Measurements from ENCODE around the gene MPP2. TPM values are rescaled to one million over a fixed set of nuclear protein-coding genes. Genes with fewer than 3 reads are reported as not detected.

MPP2 gene
- total RNA-seq, 2 experiments from 2014 or later: 3.5 to 4.0 TPM

- no peak for DNase-seq
- Histone ChIP-seq H3K4me1 (ENCODE audit: insufficient read depth, low read length) (no peaks in the 10 kb centered on the region), H3K9me3 (ENCODE audit: control insufficient read depth in 1 of 2, insufficient read depth in 1 of 2, low read length in 2 of 2) (no peaks in the 10 kb centered on the region), H3K4me3 (ENCODE audit: low read length) (no peak overlapping the region), H3K27me3 (ENCODE audit: control insufficient read depth in 1 of 2, insufficient read depth in 2 of 2, low read length in 2 of 2) (peaks cover 2 to 11% of the 10 kb centered on the region in 2 experiments), H3K27ac (ENCODE audit: low read depth in 1 of 2, low read length in 2 of 2) (no peak overlapping the region), H3K36me3 (ENCODE audit: insufficient read depth, low read length) (no peaks in the 10 kb centered on the region)
- ChIA-PET POLR2A (no interaction called here), CTCF (no interaction called here)
- ATAC-seq (ENCODE audit: poor library complexity): no peak
- H3K27me3 Mint-ChIP-seq: peaks cover 48% of the 10 kb centered on the region
- no peaks in the 10 kb centered on the region for H3K36me3 Mint-ChIP-seq (ENCODE audit: low read depth)
- TF ChIP-seq, protein P1, sequence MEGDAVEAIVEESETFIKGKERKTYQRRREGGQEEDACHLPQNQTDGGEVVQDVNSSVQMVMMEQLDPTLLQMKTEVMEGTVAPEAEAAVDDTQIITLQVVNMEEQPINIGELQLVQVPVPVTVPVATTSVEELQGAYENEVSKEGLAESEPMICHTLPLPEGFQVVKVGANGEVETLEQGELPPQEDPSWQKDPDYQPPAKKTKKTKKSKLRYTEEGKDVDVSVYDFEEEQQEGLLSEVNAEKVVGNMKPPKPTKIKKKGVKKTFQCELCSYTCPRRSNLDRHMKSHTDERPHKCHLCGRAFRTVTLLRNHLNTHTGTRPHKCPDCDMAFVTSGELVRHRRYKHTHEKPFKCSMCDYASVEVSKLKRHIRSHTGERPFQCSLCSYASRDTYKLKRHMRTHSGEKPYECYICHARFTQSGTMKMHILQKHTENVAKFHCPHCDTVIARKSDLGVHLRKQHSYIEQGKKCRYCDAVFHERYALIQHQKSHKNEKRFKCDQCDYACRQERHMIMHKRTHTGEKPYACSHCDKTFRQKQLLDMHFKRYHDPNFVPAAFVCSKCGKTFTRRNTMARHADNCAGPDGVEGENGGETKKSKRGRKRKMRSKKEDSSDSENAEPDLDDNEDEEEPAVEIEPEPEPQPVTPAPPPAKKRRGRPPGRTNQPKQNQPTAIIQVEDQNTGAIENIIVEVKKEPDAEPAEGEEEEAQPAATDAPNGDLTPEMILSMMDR (IDR thresholded peaks at IDR 0.05): no peak
- H3K27ac Mint-ChIP-seq: no peak overlapping the region
- no peaks in the 10 kb centered on the region for H3K4me1 Mint-ChIP-seq (ENCODE audit: low read depth)
- no peaks in the 10 kb centered on the region for H3K9me3 Mint-ChIP-seq
- intact Hi-C loops (cut with DNase I, micrococcal nuclease): no loop called here
- H3K4me3 Mint-ChIP-seq: no peak overlapping the region
Observed at GRCh38 chr17:43839670-43840108, 67.6 kb downstream of the MPP2 start.

DNA sequence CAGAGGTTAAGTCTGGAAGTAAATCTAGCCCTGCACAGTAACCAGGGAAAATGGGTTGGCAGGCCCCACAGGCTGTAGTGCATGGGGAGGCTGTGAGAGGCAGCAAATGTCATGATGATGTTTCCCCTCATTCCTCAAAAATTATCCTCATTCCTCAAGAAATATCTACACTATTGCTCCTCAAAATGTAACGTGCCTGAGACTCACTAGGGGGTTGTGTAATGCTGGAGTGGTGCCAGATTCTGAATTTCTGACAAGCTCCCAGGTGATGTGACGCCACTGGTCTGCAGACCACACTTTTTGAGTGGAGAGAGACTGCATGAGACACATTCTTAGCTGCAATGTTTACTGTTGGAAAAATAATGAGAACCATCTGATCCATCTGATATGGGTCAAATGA lies 73.2 kb downstream of the MPP2 start:
- no peaks in the 10 kb centered on the region for H3K36me3 Mint-ChIP-seq (ENCODE audit: low read depth)

GRCh38 chr17:43832976-43833829 lies 74.1 kb downstream of the MPP2 start, which contains the start of gene MPP3:
MPP3 (minus strand) TSS chr17:43833146; CDS start chr17:43831906, 1,240 bp downstream.
- peak within 1 kb of the TSS; percentile 91 for H3K4me3 Mint-ChIP-seq

More for the DNA sequence above, 73.2 kb downstream of the MPP2 start:
- H3K27ac Mint-ChIP-seq: no peak overlapping the region
- H3K4me3 Mint-ChIP-seq: peak overlapping the region; percentile 91
- DNase-seq (no peak), ATAC-seq (ENCODE audit: poor library complexity) (no peak)
- ChIA-PET POLR2A (no interaction called here), CTCF (interaction anchor here (1.5 kb wide), 1 partner anchor 12 kb away, joined by 6 read pairs; the partner anchor contains the start of gene CD300LG)
- H3K27me3 Mint-ChIP-seq: peaks cover 55% of the 10 kb centered on the region
- TF ChIP-seq, protein P1 (IDR thresholded peaks at IDR 0.05): no peak
- H3K4me1 ChIP-seq (ENCODE audit: insufficient read depth, low read length): peaks cover 17% of the 10 kb centered on the region
- H3K4me1 Mint-ChIP-seq (ENCODE audit: low read depth): peaks cover 12% of the 10 kb centered on the region
- no peak overlapping the region for H3K27ac ChIP-seq (ENCODE audit: low read depth in 1 of 2, low read length in 2 of 2)
- H3K9me3 Mint-ChIP-seq: no peaks in the 10 kb centered on the region
- intact Hi-C loops (cut with DNase I, micrococcal nuclease): no loop called here
- no peaks in the 10 kb centered on the region for H3K9me3 ChIP-seq (ENCODE audit: control insufficient read depth in 1 of 2, insufficient read depth in 1 of 2, low read length in 2 of 2)
- no peaks in the 10 kb centered on the region for H3K36me3 ChIP-seq (ENCODE audit: insufficient read depth, low read length)
- H3K27me3 ChIP-seq (ENCODE audit: control insufficient read depth in 1 of 2, insufficient read depth in 2 of 2, low read length in 2 of 2): peaks cover 15 to 18% of the 10 kb centered on the region in 2 experiments
- H3K4me3 ChIP-seq (ENCODE audit: low read length): no peak overlapping the region

More at GRCh38 chr17:43832976-43833829, 74.1 kb downstream of the MPP2 start, which contains the start of gene MPP3:
- H3K4me1 Mint-ChIP-seq (ENCODE audit: low read depth): peaks cover 12% of the 10 kb centered on the region
- Histone ChIP-seq H3K27ac (ENCODE audit: low read depth in 1 of 2, low read length in 2 of 2) (no peak within 1 kb of the TSS), H3K27me3 (ENCODE audit: control insufficient read depth in 1 of 2, insufficient read depth in 2 of 2, low read length in 2 of 2) (peaks cover 15 to 18% of the 10 kb centered on the region in 2 experiments), H3K4me1 (ENCODE audit: insufficient read depth, low read length) (peaks cover 17% of the 10 kb centered on the region), H3K36me3 (ENCODE audit: insufficient read depth, low read length) (no peaks in the 10 kb centered on the region), H3K9me3 (ENCODE audit: control insufficient read depth in 1 of 2, insufficient read depth in 1 of 2, low read length in 2 of 2) (no peaks in the 10 kb centered on the region), H3K4me3 (ENCODE audit: low read length) (peak within 1 kb of the TSS; percentile 59)
- no peak within 1 kb of the TSS for H3K27ac Mint-ChIP-seq
- ChIA-PET CTCF (no interaction called here), POLR2A (no interaction called here)
- peaks cover 55% of the 10 kb centered on the region for H3K27me3 Mint-ChIP-seq
- H3K9me3 Mint-ChIP-seq: no peaks in the 10 kb centered on the region
- TF ChIP-seq, protein P1 (IDR thresholded peaks at IDR 0.05): no peak
- ATAC-seq (ENCODE audit: poor library complexity) (peak; percentile 95), DNase-seq (peak; percentile 5 to 81 (median 51))
- no peaks in the 10 kb centered on the region for H3K36me3 Mint-ChIP-seq (ENCODE audit: low read depth)
- intact Hi-C loops (cut with DNase I, micrococcal nuclease): no loop called here
